ENCODE data around the gene ERF.

ERF gene

DNA sequence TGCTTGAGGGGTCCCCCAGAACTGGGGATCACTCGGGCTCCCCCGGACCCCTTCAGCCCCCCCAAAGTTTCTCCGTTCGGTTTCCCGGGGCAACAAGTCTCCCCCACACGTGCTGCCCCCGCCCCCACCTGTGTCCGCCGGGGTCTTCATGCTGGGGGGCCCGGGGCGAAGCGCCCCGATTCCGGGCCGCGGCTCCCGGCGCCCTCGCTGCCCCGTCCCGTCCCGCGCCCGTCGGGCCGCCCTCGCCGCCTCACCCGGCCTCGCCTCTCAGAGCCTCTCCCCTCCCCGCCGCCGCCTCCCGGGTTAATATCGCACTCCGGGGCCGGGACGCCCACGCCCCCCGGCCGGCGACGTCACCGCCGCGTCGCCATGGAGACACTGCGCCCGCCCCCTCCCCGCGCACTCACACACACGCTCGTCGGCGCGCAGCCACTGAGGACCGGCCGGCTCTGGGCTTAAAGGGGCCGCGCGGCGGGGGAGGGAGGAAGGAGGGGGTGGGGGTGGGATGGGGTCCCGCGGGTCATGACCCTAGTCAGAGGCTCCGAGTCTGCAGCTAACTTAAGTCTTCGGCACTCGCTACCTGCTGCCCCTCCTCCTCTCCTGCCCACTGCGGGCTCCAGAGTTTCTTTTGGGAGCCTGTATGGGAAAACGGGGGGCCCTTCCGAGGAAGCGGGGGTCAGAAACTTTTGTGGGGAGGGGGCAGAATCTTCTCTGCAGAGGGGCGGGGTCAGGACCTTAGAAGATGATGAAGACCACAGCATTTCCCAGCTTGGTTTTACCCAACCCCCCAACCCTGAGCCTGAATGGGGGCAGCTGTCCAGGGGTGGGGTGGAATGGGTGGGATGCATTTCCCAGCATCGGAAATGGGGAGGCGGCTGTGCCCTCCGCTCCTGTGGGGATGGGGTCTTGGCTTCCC is at the start of gene ERF:
Gene ERF, minus strand, starts transcription at position 279 of the 916 bp plus-strand sequence. Its CDS starts 129 bp downstream, at position 150.
- DNase-seq, result peak; percentile 99

DNA sequence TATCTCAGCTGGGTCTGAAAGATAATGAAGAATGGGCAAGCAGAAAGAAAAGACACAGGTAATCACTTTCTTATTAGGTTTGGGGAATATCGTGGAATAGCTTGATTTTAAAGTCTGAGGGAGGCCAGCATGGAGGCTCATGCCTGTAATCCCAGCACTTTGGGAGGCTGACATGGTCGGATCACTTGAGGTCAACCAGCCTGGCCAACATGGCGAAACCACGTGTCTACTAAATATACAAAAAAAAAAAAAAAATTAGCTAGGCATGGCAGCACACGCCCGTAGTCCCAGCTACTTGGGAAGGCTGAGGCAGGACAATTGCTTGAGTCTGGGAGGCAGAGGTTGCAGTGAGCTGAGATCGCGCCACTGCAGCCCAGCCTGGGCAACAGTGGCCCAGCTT is 48.9 kb upstream of the ERF start:
- no peak for DNase-seq

DNA sequence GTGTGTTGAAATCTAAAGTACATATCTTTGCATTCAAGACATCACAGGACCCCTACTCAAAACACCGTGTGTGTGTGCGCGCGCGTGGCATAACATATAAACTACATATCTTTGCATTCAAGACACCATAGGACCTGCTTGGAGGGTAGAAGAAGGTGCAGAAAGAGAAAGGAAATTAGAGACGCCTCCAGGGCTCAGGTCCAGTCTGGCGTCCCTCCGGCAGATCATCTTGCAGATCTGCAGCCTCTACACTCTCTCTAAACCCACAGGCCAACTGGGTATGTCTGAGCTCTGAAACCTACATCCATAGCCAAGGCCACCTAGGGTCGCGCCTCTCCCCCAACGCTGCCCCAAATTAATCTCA is 48.2 kb upstream of the ERF start:
- no peak for DNase-seq

- no peak for DNase-seq
These were observed 46.8 kb upstream of the ERF start, which contains the start of gene PRR19 for GRCh38 chr19:42301646-42302203. Gene PRR19, plus strand, starts transcription at chr19:42302132. Its CDS starts 7,453 bp downstream, at chr19:42309585.

DNA sequence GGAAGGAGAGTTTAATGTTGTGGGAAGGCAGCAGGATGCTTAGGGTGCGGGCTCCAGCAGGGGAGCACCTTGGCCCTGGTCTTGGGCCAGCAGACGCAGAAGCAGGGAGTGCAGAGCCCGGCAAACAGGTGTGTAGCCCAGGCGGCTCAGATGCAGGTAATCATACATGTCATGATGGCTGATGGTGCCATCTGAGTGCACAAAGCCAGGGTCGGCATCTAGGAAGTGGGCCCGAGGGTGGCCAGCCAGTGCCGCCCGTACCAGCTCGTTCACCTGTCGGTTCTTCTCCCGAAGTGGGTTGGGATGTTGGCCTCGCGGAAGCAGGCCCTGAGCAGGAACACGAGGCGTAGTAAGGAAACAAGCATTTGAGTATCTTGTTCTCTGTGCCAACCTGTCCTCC is 42.1 kb upstream of the ERF start:
- DNase-seq, result no peak

DNA sequence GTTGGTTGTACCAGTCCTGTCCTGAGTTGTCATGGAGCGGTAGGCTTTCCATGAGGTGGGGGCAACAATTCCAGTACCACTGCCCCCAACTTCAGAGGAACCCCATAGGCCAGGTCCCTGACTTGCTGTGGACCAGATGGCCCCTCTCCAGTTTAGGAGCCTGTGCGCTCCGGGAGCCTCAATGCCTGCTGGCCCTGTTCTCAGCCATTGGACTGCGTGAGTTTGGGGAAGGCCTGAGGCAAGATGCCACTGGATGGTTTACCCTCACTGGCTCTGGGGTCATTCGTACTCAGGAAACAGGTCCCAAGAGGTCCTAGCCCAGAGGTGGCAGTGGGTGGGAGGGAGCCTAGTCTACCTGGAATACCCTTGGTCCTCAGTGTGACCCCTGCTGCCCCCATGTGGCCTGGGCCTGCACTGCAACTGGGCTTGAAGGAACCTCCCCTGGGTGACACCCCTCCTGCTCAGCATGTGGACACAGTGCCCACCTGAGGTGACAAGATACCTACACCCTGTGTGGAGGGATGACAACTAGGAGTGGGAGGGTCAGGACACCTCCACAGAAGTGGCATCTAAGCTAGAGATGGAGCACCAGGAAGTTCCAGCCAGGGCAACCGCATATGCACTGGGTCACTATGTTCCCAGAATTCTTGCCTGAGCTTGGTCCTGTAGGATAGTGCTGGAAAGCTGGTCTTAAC is 41.0 kb upstream of the ERF start:
- peak; percentile 88 for DNase-seq

GRCh38 chr19:42295342-42295741 is 40.4 kb upstream of the ERF start:
- no peak for DNase-seq

- DNase-seq, result peak; percentile 43
These were observed 39.7 kb upstream of the ERF start for GRCh38 chr19:42294471-42295137.

GRCh38 chr19:42293948-42294347 is 39.0 kb upstream of the ERF start:
- peak; percentile 45 for DNase-seq

DNA sequence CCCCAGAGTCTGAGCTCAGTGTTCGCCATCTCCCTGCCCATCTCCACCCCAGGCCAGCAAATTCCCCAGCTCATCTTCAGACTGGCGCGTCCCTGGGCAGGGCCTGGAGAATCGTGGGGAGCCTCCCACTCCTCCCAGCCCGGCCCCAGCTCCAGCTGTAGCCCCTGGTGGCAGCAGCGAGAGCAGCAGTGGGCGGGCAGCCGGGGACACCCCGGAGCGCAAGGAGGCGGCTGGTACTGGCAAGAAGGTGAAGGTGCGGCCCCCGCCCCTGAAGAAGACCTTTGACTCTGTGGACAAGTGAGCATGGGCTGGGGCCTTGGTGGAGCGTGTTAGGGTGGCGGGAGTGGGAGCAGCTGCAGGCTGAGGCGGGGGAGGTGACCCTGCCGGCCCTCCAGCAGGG is 38.6 kb upstream of the ERF start:
- DNase-seq, result no peak

GRCh38 chr19:42292963-42293362 is 38.0 kb upstream of the ERF start:
- peak; percentile 38 for DNase-seq

GRCh38 chr19:42292042-42292960 is 37.4 kb upstream of the ERF start:
- peak; percentile 36 for DNase-seq

- peak; percentile 44 for DNase-seq
These were observed 36.5 kb upstream of the ERF start for GRCh38 chr19:42291435-42291810.

- DNase-seq, result no peak
These were observed 35.9 kb upstream of the ERF start for GRCh38 chr19:42290523-42291434.

DNA sequence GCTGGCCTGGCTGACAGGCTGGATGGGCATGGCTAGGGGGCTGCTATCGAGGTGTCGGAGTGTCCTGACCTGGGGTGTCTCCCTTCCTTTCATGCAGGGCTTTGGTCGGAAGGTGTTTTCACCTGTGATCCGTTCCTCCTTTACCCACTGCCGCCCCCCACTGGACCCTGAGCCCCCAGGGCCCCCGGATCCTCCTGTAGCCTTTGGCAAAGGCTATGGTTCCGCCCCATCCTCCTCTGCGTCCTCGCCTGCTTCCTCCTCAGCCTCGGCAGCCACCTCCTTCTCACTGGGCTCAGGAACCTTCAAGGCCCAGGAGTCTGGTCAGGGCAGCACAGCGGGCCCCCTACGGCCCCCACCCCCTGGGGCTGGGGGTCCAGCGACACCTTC is 35.2 kb upstream of the ERF start:
- no peak for DNase-seq

DNA sequence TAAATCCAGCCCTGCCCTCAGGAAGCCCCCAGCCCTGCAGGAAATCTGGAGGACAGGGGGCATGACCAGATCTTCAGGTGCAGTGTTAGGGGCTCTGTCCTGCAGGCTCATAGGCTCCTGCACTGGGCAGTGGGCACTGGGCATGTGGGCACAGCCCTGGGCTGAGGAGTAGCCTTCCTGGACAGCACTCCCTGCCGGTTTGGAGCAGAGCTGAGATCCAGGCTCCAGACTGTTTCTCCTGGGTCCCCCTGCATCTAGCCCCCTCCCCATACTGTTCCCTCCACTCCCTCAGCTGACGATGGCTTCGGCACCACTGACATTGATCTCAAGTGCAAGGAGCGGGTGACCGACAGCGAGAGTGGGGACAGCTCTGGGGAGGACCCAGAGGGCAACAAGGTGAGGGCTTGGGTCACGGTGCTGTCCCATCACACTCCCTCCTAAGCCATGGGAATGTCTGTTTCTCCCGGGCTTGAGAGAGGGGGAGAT is 34.7 kb upstream of the ERF start:
- DNase-seq, result no peak

DNA sequence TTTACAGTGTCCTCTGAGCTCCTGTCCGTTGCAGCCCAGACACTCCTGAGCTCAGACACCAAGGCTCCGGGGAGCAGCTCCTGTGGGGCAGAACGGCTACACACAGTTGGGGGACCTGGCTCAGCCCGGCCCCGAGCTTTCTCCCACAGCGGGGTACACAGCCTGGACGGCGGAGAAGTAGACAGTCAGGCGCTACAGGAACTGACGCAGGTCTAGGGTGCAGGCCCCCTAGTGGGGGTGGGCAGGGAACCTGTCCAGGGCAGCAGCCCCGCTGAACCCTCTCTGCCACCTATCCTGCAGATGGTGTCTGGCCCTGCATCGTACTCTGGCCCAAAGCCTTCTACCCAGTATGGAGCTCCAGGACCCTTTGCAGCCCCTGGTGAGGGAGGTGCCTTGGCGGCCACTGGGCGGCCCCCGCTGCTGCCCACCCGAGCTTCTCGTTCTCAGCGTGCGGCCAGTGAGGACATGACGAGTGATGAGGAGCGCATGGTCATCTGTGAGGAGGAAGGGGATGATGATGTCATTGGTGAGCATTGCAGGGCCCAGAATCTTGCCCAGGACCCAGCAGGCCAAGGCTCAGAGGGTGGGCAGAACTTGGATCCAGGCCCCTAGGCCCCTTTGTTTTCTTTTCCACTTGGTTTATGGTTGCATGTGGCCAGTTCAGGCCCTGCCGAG is 34.1 kb upstream of the ERF start:
- DNase-seq, result no peak

- DNase-seq, result no peak
These were observed 33.5 kb upstream of the ERF start for GRCh38 chr19:42288387-42288786.

- no peak for DNase-seq
These were observed 32.8 kb upstream of the ERF start for GRCh38 chr19:42287827-42288107.

GRCh38 chr19:42287017-42287826 is 32.3 kb upstream of the ERF start:
- DNase-seq, result no peak

Measured in right forelimb (tissue), 1 donor.